Retinal pigment epithelial cell (primary cell): ENCODE measurements around the gene ZP1.

Source experiments
- DNase-seq: peaks from one replicate; pipeline ENCODE4 v3.0.0-alpha.2; 2010; ENCODE audit warnings: low read depth
- H3K4me3 ChIP-seq: 2 replicates; pipeline ENCODE4 v1.5.1; 2011; ENCODE audit warnings: mild to moderate bottlenecking, low read length, control low read depth, moderate library complexity
- CTCF ChIP-seq: conservative IDR thresholded peaks from 2 replicates; pipeline ENCODE4 v1.5.1; 2011; ENCODE audit warnings: low read depth, low read length, control low read depth, inconsistent platforms

The ZP1 gene

GRCh38 chr11:60870733-60871377, 3.5 kb downstream of the ZP1 start:
- H3K4me3 ChIP-seq, result no peak overlapping the region
- no peak for DNase-seq
- no peak for TF ChIP-seq CTCF

GRCh38 chr11:60871378-60872061, 4.2 kb downstream of the ZP1 start:
- DNase-seq, result no peak
- no peak overlapping the region for H3K4me3 ChIP-seq
- no peak for TF ChIP-seq CTCF

- TF ChIP-seq CTCF, result no peak
- DNase-seq, result no peak
- H3K4me3 ChIP-seq, result no peak overlapping the region
Measured at GRCh38 chr11:60872124-60872960, 5.0 kb downstream of the ZP1 start.

- no peak for DNase-seq
- H3K4me3 ChIP-seq, result no peak overlapping the region
- no peak for TF ChIP-seq CTCF
Measured at GRCh38 chr11:60872961-60873524, 5.7 kb downstream of the ZP1 start.

GRCh38 chr11:60873533-60873932, 6.2 kb downstream of the ZP1 start:
- TF ChIP-seq CTCF, result no peak
- no peak overlapping the region for H3K4me3 ChIP-seq
- DNase-seq, result no peak

GRCh38 chr11:60874421-60875365, 7.4 kb downstream of the ZP1 start:
- no peak for DNase-seq
- TF ChIP-seq CTCF, result no peak
- H3K4me3 ChIP-seq, result no peak overlapping the region
